GM21576 (cell line): ENCODE results near the gene TFPT.
A peak's percentile ranks its signal among the peaks of the same experiment; 100 is the strongest.
"Not testable (repeated sequence)": the region's sequence is repeated elsewhere in the genome, so short reads cannot be mapped to it uniquely, and the experiment has no call there.

ENCODE experiments used
- ATAC-seq: cut with Tn5 transposase; IDR thresholded peaks from one replicate; pipeline ENCODE4 v1.9.1; 2021; ENCODE audit warnings: mild to moderate bottlenecking, moderate library complexity; ENCODE audit not compliant: unreplicated experiment

TFPT gene

GRCh38 chr19:54124393-54124792 lies 8.9 kb upstream of the TFPT start:
- ATAC-seq: no peak

- ATAC-seq: no peak
Observed at GRCh38 chr19:54123682-54124081, 8.2 kb upstream of the TFPT start.

GRCh38 chr19:54121259-54121658 lies 5.8 kb upstream of the TFPT start:
- no peak for ATAC-seq

- no peak for ATAC-seq
Observed at GRCh38 chr19:54114340-54115108, 933 bp downstream of the TFPT start.

GRCh38 chr19:54109651-54110050 lies 5.8 kb downstream of the TFPT start:
- ATAC-seq: no peak

- ATAC-seq: no peak
Observed at GRCh38 chr19:54108496-54108895, 7.0 kb downstream of the TFPT start.

GRCh38 chr19:54107876-54108490 lies 7.5 kb downstream of the TFPT start:
- ATAC-seq: no peak

GRCh38 chr19:54106716-54107115 lies 8.7 kb downstream of the TFPT start:
- no peak for ATAC-seq

GRCh38 chr19:54105796-54106195 lies 9.7 kb downstream of the TFPT start:
- ATAC-seq: no peak

- ATAC-seq: no peak
Observed at GRCh38 chr19:54104998-54105715, 10.3 kb downstream of the TFPT start.

GRCh38 chr19:54102421-54103169 lies 12.9 kb downstream of the TFPT start, which contains the start of gene NDUFA3:
TSS of gene NDUFA3 (plus strand) at chr19:54102855. CDS start at chr19:54102879, 24 bp downstream.
- peak; percentile 88 for ATAC-seq

- ATAC-seq: no peak
Observed at GRCh38 chr19:54100561-54100960, 14.9 kb downstream of the TFPT start, which contains the start of gene OSCAR. TSS of gene OSCAR (minus strand) at chr19:54100803. CDS start at chr19:54100792, 11 bp downstream.

- not testable (repeated sequence) for ATAC-seq
Observed at GRCh38 chr19:54099903-54100255, 15.6 kb downstream of the TFPT start.

GRCh38 chr19:54099190-54099902 lies 16.1 kb downstream of the TFPT start:
- no peak for ATAC-seq

GRCh38 chr19:54096617-54097106 lies 18.8 kb downstream of the TFPT start:
- no peak for ATAC-seq

GRCh38 chr19:54095859-54096616 lies 19.4 kb downstream of the TFPT start:
- not testable (repeated sequence) for ATAC-seq

- ATAC-seq: no peak
Observed at GRCh38 chr19:54095136-54095858, 20.2 kb downstream of the TFPT start.

GRCh38 chr19:54094426-54095000 lies 20.9 kb downstream of the TFPT start:
- no peak for ATAC-seq
